Activated B cell treated with CpG ODN at 0.5 μM for 24 hours (primary cell): ENCODE results near the gene C1orf116. TPM values are rescaled to one million over a fixed set of nuclear protein-coding genes. Genes with fewer than 3 reads are reported as not detected.

ENCODE experiments used
- ATAC-seq: fragments of 200-7000 bp; cut with Tn5 transposase; one replicate; pipeline ENCODE4 v1.10.0; 2021; ENCODE audit warnings: low read depth, mild to moderate bottlenecking, moderate library complexity
- CTCF ChIA-PET: fragments of 350-600 bp; sonication (Branson Sonifier 250); formaldehyde crosslinking; loops from one replicate; lab custom pipeline; 2021; ENCODE audit warnings: antibody characterized with exemption; lab: Charles Lee
- POLR2A ChIA-PET: fragments of 350-600 bp; sonication (Branson Sonifier 250); formaldehyde crosslinking; loops from one replicate; lab custom pipeline; 2021; ENCODE audit warnings: antibody characterized with exemption; lab: Charles Lee
- DNase-seq: peaks from one replicate; pipeline ENCODE4 v3.0.0; 2022
- H3K27ac Mint-ChIP-seq: one replicate; pipeline ENCODE4 v1.8.0; 2020; ENCODE audit warnings: mixed read lengths
- H3K27me3 Mint-ChIP-seq: one replicate; pipeline ENCODE4 v1.8.0; 2021; ENCODE audit warnings: mixed read lengths
- H3K36me3 Mint-ChIP-seq: one replicate; pipeline ENCODE4 v1.8.0; 2021; ENCODE audit warnings: low read depth, mixed read lengths
- H3K4me1 Mint-ChIP-seq: one replicate; pipeline ENCODE4 v1.8.0; 2021; ENCODE audit warnings: mixed read lengths
- H3K4me3 Mint-ChIP-seq: one replicate; pipeline ENCODE4 v1.8.0; 2020; ENCODE audit warnings: mild to moderate bottlenecking, mixed read lengths
- H3K9me3 Mint-ChIP-seq: one replicate; pipeline ENCODE4 v1.8.0; 2020; ENCODE audit warnings: mixed read lengths
- intact Hi-C: fragments of 100-400 bp; cut with micrococcal nuclease; formaldehyde crosslinking; loops from one replicate; pipeline ENCODE4 v1.15.1; 2024
- total RNA-seq: library from RNA; stranded (reverse); gene quantifications from 2 replicates; pipeline ENCODE4 v1.2.3, GENCODE V29; 2022
- TF ChIP-seq, protein P1 (sequence below): fragments of 200-600 bp; IDR thresholded peaks from one replicate; pipeline ENCODE4 v1.8.0; 2022; ENCODE audit warnings: antibody characterized with exemption, mild to moderate bottlenecking

Gene C1orf116
- 0.09 TPM in 1 of 2 replicates, not detected in the other for total RNA-seq

DNA sequence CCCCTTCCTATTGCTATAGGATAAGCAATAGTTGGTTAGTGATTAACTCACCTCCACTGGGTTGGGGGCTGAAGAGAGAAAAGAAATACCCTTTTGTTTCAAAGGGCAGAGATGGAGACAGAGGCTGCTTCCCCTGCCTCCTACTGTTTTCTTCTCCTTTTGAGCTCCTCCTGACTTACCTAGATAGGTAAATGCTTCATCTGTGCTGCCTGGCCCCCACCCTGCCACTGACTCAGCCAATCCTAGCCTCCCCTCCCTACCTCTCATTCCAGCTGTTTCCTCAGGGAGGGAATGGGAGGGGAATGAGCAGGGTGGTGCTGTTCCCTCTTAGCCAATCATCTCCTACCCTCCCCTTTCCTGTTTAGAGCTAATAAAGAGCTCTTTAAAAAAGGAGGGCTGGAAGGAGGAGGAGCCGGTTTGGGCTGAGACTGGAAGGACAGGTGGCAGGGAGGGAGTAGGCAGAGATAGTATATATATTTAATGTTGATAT is at the start of gene C1orf116:
TSS of gene C1orf116 (minus strand) at position 229 of the 490 bp plus-strand sequence. CDS start 5,158 bp downstream, outside the sequence.
- ChIA-PET CTCF (interaction anchor here (0.8 kb wide), 1 partner anchor 369 kb away, joined by 3 read pairs; no protein-coding TSS in a partner anchor), POLR2A (interaction anchor here (1.3 kb wide), 1 partner anchor 17 kb away, joined by 3 read pairs; no protein-coding TSS in a partner anchor)

DNA sequence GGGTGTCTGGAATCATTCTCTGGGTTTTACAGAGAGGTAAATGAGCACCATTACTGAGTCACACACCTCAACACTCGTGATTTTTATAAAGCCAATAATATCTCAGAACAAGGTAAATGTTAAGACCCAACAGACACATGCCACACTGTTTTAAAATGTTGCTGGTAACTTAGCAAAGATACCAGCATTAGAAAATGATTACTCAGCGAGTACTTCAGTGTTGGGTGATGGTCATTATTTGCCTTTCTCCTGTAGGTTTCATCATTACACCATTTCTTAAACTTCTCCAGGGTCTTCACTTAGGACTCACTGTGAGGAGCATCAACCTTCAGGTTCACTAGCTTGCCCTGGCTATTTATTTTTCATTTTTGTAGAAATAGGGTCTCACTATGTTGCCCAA is 49.2 kb upstream of the C1orf116 start:
- TF ChIP-seq, protein P1, sequence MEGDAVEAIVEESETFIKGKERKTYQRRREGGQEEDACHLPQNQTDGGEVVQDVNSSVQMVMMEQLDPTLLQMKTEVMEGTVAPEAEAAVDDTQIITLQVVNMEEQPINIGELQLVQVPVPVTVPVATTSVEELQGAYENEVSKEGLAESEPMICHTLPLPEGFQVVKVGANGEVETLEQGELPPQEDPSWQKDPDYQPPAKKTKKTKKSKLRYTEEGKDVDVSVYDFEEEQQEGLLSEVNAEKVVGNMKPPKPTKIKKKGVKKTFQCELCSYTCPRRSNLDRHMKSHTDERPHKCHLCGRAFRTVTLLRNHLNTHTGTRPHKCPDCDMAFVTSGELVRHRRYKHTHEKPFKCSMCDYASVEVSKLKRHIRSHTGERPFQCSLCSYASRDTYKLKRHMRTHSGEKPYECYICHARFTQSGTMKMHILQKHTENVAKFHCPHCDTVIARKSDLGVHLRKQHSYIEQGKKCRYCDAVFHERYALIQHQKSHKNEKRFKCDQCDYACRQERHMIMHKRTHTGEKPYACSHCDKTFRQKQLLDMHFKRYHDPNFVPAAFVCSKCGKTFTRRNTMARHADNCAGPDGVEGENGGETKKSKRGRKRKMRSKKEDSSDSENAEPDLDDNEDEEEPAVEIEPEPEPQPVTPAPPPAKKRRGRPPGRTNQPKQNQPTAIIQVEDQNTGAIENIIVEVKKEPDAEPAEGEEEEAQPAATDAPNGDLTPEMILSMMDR: no peak
- intact Hi-C loops: loop anchor here (5.0 kb wide), 1 partner anchor 255 kb away; no protein-coding TSS in a partner anchor

More for the DNA sequence above, at the start of gene C1orf116:
- H3K27me3 Mint-ChIP-seq: peaks cover 37% of the 10 kb centered on the region
- TF ChIP-seq, protein P1: no peak
- no peaks in the 10 kb centered on the region for H3K36me3 Mint-ChIP-seq
- ATAC-seq (no peak), DNase-seq (no peak)
- intact Hi-C loops: no loop called here
- H3K4me1 Mint-ChIP-seq: no peaks in the 10 kb centered on the region
- H3K27ac Mint-ChIP-seq: no peak within 1 kb of the TSS
- H3K4me3 Mint-ChIP-seq: no peak within 1 kb of the TSS
- no peaks in the 10 kb centered on the region for H3K9me3 Mint-ChIP-seq

DNA sequence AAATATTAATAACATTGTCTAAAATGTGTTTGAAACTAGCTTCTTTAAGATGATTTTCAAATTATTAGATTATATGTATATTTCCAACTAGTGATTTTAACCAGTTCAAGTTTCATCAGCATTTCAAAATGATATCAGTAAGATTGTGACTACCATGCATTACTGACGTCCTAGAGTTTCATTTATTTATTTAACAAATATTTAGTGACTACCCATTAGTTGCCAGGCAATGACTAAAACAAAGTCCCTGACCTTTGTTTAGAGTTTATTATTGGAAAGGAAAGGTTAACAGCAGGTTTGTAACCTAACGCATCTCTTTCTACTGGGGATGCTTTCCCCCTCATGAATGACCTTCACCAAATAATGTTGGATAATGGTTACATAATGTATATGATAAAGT is 48.5 kb upstream of the C1orf116 start:
- peaks cover 5% of the 10 kb centered on the region for H3K4me1 Mint-ChIP-seq
- CTCF ChIA-PET: interaction anchor here (8.4 to 14.6 kb wide), 2 partner anchors 325 to 419 kb away, joined by 146 to 174 read pairs; partner anchors contain the start of gene CR1
- no peaks in the 10 kb centered on the region for H3K9me3 Mint-ChIP-seq
- ATAC-seq (no peak), DNase-seq (no peak)
- intact Hi-C loops: loop anchor here (5.0 kb wide), 1 partner anchor 256 kb away; no protein-coding TSS in a partner anchor
- H3K36me3 Mint-ChIP-seq: no peaks in the 10 kb centered on the region
- no peak overlapping the region for H3K4me3 Mint-ChIP-seq
- no peak overlapping the region for H3K27ac Mint-ChIP-seq
- TF ChIP-seq, protein P1: no peak
- peaks cover 2% of the 10 kb centered on the region for H3K27me3 Mint-ChIP-seq
- POLR2A ChIA-PET: no interaction called here

More for the DNA sequence above, 49.2 kb upstream of the C1orf116 start:
- H3K36me3 Mint-ChIP-seq: no peaks in the 10 kb centered on the region
- no peak overlapping the region for H3K4me3 Mint-ChIP-seq
- H3K27me3 Mint-ChIP-seq: peaks cover 2% of the 10 kb centered on the region
- H3K4me1 Mint-ChIP-seq: peaks cover 5% of the 10 kb centered on the region
- no peak for DNase-seq
- ChIA-PET CTCF (interaction anchor here (1.0 to 14.6 kb wide), 3 partner anchors 240 to 418 kb away, joined by 3 to 174 read pairs (median 146); partner anchors contain the start of genes CD55 and CR1), POLR2A (no interaction called here)
- no peaks in the 10 kb centered on the region for H3K9me3 Mint-ChIP-seq
- ATAC-seq: no peak
- no peak overlapping the region for H3K27ac Mint-ChIP-seq

DNA sequence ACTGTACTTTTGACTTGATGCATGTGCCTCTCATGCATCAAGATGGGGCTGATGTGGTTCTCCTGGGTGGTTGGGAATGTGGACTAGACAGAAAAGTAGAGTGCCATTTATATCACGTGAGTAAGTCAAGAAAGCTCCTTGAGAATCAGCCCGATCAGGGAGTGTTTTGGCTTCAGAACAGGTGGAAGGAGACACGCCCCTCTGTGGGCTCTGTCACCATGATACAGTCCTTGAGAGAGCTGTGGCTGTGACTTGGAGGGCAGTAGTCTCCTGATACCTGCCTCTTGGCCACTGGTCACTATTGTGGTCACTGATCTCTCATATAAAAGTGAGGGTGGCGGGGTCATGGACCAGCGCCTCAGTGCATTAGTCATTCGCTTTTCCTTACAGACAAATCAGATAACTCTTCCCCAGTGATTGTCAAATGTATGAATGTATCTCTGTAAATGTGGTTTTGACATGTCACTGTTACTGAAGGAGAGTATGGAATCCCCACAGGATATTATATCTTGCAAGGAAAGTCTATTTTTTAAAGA is 47.2 kb upstream of the C1orf116 start:
- Mint-ChIP-seq H3K27me3 (peaks cover 2% of the 10 kb centered on the region), H3K4me1 (peaks cover 3% of the 10 kb centered on the region), H3K9me3 (no peaks in the 10 kb centered on the region), H3K27ac (no peak overlapping the region), H3K4me3 (no peak overlapping the region), H3K36me3 (peaks cover 4% of the 10 kb centered on the region)
- ATAC-seq: no peak
- ChIA-PET POLR2A (interaction anchor here (1.0 kb wide), 1 partner anchor 27 kb away, joined by 3 read pairs; the partner anchor contains the start of gene PFKFB2), CTCF (interaction anchor here (0.8 to 14.6 kb wide), 7 partner anchors 9 to 420 kb away, joined by 3 to 174 read pairs (median 7); partner anchors contain the start of genes C4BPB, CD55 and CR1)
- no peak for DNase-seq
- intact Hi-C loops: loop anchor here (5.0 kb wide), 3 partner anchors 72 to 352 kb away; no protein-coding TSS in a partner anchor
- TF ChIP-seq, protein P1: no peak
